IPS-20b (cell line): ENCODE data around the gene PCDHGA7.
"Not testable (repeated sequence)": the region's sequence is repeated elsewhere in the genome, so short reads cannot be mapped to it uniquely, and the experiment has no call there.

Source experiments
- H3K27ac ChIP-seq: one replicate; pipeline ENCODE4 v1.5.1; 2013; ENCODE audit warnings: low read length
- H3K27me3 ChIP-seq: 2 replicates; pipeline ENCODE4 v1.6.1; 2013; ENCODE audit warnings: mild to moderate bottlenecking, low read length, inconsistent platforms; ENCODE audit not compliant: insufficient read depth
- H3K36me3 ChIP-seq: 2 replicates; pipeline ENCODE4 v1.6.1; 2013; ENCODE audit warnings: low read depth, mild to moderate bottlenecking, inconsistent platforms, low read length, moderate library complexity; ENCODE audit not compliant: insufficient read depth
- H3K4me1 ChIP-seq: 2 replicates; pipeline ENCODE4 v1.6.1; 2013; ENCODE audit warnings: mild to moderate bottlenecking, control low read depth, inconsistent platforms, low read length, moderate library complexity; ENCODE audit not compliant: insufficient read depth
- H3K4me3 ChIP-seq: 2 replicates; pipeline ENCODE4 v1.5.1; 2013; ENCODE audit warnings: mild to moderate bottlenecking, low read length, inconsistent platforms
- H3K9ac ChIP-seq: 2 replicates; pipeline ENCODE4 v1.6.1; 2013; ENCODE audit warnings: low read depth, mild to moderate bottlenecking, inconsistent platforms, low read length, moderate library complexity
- H3K9me3 ChIP-seq: 2 replicates; pipeline ENCODE4 v1.6.1; 2013; ENCODE audit warnings: mild to moderate bottlenecking, low read depth, low read length, inconsistent platforms; ENCODE audit not compliant: insufficient read depth

Gene PCDHGA7

GRCh38 chr5:141392429-141393198, 10.1 kb downstream of the PCDHGA7 start, which contains the start of gene PCDHGA8:
Gene PCDHGA8 (plus strand): TSS chr5:141392633. CDS start chr5:141392814, 181 bp downstream.
- H3K9me3 ChIP-seq = peaks cover 86% of the 10 kb centered on the region
- H3K27ac ChIP-seq = no peak within 1 kb of the TSS
- H3K27me3 ChIP-seq = no peaks in the 10 kb centered on the region
- no peaks in the 10 kb centered on the region for H3K4me1 ChIP-seq
- no peaks in the 10 kb centered on the region for H3K36me3 ChIP-seq
- no peak within 1 kb of the TSS for H3K9ac ChIP-seq
- no peak within 1 kb of the TSS; the same call in 1 of the 2 replicates for H3K4me3 ChIP-seq

- no peak overlapping the region; the same call in 1 of the 2 replicates for H3K4me3 ChIP-seq
- peaks cover 85% of the 10 kb centered on the region for H3K9me3 ChIP-seq
- no peak overlapping the region for H3K27ac ChIP-seq
- no peaks in the 10 kb centered on the region for H3K4me1 ChIP-seq
- H3K27me3 ChIP-seq = no peaks in the 10 kb centered on the region
- no peak overlapping the region for H3K9ac ChIP-seq
- no peaks in the 10 kb centered on the region for H3K36me3 ChIP-seq
Measured at GRCh38 chr5:141393267-141393666, 10.7 kb downstream of the PCDHGA7 start.

- not testable (repeated sequence) for H3K9ac ChIP-seq, H3K4me1 ChIP-seq, H3K4me3 ChIP-seq, H3K36me3 ChIP-seq, H3K27me3 ChIP-seq, H3K27ac ChIP-seq
- H3K9me3 ChIP-seq = peaks cover 86% of the 10 kb centered on the region
Measured at GRCh38 chr5:141394401-141395187, 12.1 kb downstream of the PCDHGA7 start.

DNA sequence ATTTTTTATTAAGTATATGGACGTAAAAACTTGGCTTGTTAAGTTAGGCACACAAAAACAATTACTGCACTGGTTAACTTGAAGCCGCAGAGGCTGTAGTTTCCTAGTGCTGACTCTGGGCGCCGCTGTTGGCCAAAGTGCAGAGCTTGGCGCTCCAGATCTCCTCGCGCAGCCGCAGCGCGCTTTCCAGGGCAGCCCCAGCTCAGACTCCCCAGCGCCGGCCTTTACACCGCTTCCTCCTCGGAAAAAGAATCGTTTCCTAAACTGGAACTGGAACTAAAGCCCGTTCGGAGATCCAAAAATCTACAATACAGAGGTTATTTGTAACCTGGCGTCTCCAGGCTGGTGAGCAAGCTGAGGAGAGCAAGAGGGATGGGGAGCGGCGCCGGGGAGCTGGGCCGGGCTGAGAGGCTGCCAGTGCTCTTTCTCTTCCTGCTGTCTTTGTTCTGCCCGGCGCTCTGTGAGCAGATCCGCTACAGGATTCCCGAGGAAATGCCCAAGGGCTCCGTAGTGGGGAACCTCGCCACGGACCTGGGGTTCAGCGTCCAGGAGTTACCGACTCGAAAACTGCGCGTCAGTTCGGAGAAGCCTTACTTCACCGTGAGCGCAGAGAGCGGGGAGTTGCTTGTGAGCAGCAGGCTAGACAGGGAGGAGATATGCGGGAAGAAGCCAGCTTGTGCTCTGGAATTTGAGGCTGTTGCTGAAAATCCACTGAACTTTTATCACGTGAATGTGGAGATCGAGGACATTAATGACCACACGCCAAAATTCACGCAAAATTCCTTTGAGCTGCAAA, 15.4 kb downstream of the PCDHGA7 start, which contains the start of gene PCDHGB5:
Gene PCDHGB5 (plus strand): TSS at position 192 of the 796 bp plus-strand sequence. CDS start 181 bp downstream, at position 373.
- H3K4me1 ChIP-seq, H3K27me3 ChIP-seq, H3K36me3 ChIP-seq, H3K4me3 ChIP-seq, H3K27ac ChIP-seq, H3K9ac ChIP-seq: not testable (repeated sequence)
- peaks cover 79% of the 10 kb centered on the region for H3K9me3 ChIP-seq

DNA sequence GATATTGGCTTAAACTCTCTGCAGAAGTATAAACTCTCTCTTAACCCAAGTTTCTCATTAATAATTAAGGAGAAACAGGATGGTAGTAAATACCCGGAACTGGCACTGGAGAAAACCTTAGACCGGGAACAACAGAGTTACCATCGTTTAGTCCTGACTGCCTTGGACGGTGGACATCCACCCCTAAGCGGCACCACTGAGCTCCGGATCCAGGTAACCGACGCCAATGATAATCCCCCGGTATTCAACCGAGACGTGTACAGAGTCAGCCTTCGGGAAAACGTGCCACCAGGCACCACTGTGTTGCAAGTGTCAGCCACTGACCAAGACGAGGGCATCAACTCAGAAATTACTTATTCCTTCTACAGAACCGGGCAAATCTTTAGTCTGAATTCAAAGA, 16.1 kb downstream of the PCDHGA7 start:
- H3K27me3 ChIP-seq = no peaks in the 10 kb centered on the region
- no peak overlapping the region for H3K4me3 ChIP-seq
- no peaks in the 10 kb centered on the region for H3K4me1 ChIP-seq
- peaks cover 74% of the 10 kb centered on the region for H3K9me3 ChIP-seq
- H3K36me3 ChIP-seq = no peaks in the 10 kb centered on the region
- H3K9ac ChIP-seq = no peak overlapping the region
- H3K27ac ChIP-seq = no peak overlapping the region

- Histone ChIP-seq H3K27ac (no peak overlapping the region), H3K9me3 (peaks cover 65% of the 10 kb centered on the region), H3K36me3 (no peaks in the 10 kb centered on the region), H3K4me1 (no peaks in the 10 kb centered on the region), H3K27me3 (no peaks in the 10 kb centered on the region), H3K9ac (no peak overlapping the region), H3K4me3 (no peak overlapping the region)
Measured at GRCh38 chr5:141399555-141400258, 17.2 kb downstream of the PCDHGA7 start.

- Histone ChIP-seq H3K36me3 (no peaks in the 10 kb centered on the region), H3K4me1 (no peaks in the 10 kb centered on the region), H3K4me3 (no peak within 1 kb of the TSS), H3K27me3 (no peaks in the 10 kb centered on the region), H3K27ac (no peak within 1 kb of the TSS), H3K9me3 (peaks cover 38% of the 10 kb centered on the region), H3K9ac (no peak within 1 kb of the TSS)
Measured at GRCh38 chr5:141402553-141403243, 20.2 kb downstream of the PCDHGA7 start, which contains the start of gene PCDHGA9. Gene PCDHGA9 (plus strand): TSS chr5:141402778. CDS start chr5:141402953, 175 bp downstream.

GRCh38 chr5:141403387-141403786, 20.8 kb downstream of the PCDHGA7 start:
- Histone ChIP-seq H3K4me1 (no peaks in the 10 kb centered on the region), H3K4me3 (no peak overlapping the region), H3K36me3 (no peaks in the 10 kb centered on the region), H3K27me3 (peaks cover under 1% of the 10 kb centered on the region; the same call in 1 of the 2 replicates), H3K9ac (no peak overlapping the region), H3K27ac (no peak overlapping the region), H3K9me3 (peaks cover 37% of the 10 kb centered on the region)

DNA sequence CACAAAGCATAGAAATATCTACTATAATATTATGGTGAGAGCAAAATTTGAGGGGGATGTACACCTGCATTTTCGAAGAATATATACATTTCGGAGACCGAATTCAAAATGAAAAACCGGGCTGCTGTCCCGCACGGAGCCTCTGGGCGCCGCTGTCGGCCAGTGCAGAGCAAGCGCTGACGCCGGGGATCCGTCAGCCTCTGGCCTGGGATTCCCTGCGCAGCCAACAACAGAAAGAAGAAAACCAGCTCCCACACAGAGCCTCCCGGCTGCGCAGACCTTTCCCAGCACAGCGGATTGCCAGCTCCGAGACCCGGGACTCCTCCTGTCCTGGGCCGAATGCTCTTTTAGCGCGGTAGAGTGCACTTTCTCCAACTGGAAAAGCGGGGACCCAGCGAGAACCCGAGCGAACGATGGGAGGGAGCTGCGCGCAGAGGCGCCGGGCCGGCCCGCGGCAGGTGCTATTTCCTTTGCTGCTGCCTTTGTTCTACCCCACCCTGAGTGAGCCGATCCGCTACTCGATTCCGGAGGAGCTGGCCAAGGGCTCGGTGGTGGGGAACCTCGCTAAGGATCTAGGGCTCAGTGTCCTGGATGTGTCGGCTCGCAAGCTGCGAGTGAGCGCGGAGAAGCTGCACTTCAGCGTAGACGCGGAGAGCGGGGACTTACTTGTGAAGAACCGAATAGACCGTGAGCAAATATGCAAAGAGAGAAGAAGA, 25.4 kb downstream of the PCDHGA7 start, which contains the start of gene PCDHGB6:
Gene PCDHGB6 (plus strand): TSS at position 232 of the 716 bp plus-strand sequence. CDS start 182 bp downstream, at position 414.
- not testable (repeated sequence) for H3K4me1 ChIP-seq, H3K27ac ChIP-seq, H3K36me3 ChIP-seq
- H3K9me3 ChIP-seq = peaks cover 16% of the 10 kb centered on the region; the same call in 1 of the 2 replicates
- H3K4me3 ChIP-seq = peak within 1 kb of the TSS; percentile 84
- peak within 1 kb of the TSS; percentile 76 for H3K9ac ChIP-seq
- peaks cover 12% of the 10 kb centered on the region for H3K27me3 ChIP-seq
